LNCaP clone FGC (cell line): Measurements from ENCODE around the gene ACOT11.

Experiments
- DNase-seq: peaks from one replicate; pipeline ENCODE4 v3.0.0-alpha.2; 2011; ENCODE audit warnings: low read depth
- H3K4me3 ChIP-seq: 2 replicates; pipeline ENCODE4 v1.5.1; 2011; ENCODE audit warnings: mild to moderate bottlenecking, low read depth, low read length, control low read depth
- TF ChIP-seq, protein P1 (sequence below): IDR thresholded peaks from 2 replicates; pipeline ENCODE4 v1.5.1; 2012; ENCODE audit warnings: mild to moderate bottlenecking; ENCODE audit not compliant: control insufficient read depth, insufficient read depth; ENCODE audit errors: extremely low read depth

Gene ACOT11

DNA sequence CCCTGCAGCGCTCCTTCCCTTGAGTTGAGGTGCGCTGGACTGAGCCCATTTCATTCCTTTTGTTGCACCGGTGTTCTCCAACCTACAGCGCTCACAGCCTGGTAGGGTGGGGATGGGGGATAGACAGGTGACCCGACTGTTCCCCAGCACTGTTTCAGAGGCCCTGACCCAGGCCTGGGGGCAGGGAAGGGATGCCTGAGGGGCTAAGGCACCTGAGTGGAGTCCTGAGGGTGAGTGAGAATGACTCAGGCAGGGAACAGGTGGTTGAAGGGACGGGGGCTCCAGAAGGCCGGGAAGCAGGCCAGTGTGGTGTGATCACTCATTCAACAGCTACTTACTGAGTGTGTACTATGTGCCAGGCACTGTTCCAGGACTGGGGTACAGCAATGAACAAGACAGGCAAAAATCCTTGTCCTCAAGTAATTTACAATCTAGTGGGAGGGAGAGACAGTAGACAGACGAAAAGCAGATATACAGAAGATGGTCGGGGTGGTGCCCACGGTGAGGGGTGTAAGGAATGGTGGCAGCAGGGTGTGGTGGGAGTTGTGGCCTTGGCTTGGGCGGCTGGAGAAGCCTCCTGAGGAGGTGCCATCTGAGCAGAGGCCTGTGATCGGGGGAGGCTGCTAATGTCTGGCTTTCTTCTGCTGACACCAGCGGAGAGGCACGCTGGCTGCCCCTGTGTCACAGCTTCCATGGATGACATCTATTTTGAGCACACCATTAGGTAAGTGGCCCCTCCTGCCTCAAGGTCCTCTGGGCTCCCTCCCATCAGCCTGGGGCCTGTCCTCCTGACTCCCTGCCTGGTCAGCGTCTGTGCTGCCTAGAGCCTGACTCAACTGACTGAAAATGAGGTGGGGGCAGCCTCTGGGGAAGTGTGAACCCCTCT is 37.4 kb downstream of the ACOT11 start:
- no peak overlapping the region for H3K4me3 ChIP-seq
- TF ChIP-seq, protein P1, sequence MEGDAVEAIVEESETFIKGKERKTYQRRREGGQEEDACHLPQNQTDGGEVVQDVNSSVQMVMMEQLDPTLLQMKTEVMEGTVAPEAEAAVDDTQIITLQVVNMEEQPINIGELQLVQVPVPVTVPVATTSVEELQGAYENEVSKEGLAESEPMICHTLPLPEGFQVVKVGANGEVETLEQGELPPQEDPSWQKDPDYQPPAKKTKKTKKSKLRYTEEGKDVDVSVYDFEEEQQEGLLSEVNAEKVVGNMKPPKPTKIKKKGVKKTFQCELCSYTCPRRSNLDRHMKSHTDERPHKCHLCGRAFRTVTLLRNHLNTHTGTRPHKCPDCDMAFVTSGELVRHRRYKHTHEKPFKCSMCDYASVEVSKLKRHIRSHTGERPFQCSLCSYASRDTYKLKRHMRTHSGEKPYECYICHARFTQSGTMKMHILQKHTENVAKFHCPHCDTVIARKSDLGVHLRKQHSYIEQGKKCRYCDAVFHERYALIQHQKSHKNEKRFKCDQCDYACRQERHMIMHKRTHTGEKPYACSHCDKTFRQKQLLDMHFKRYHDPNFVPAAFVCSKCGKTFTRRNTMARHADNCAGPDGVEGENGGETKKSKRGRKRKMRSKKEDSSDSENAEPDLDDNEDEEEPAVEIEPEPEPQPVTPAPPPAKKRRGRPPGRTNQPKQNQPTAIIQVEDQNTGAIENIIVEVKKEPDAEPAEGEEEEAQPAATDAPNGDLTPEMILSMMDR, result no peak

DNA sequence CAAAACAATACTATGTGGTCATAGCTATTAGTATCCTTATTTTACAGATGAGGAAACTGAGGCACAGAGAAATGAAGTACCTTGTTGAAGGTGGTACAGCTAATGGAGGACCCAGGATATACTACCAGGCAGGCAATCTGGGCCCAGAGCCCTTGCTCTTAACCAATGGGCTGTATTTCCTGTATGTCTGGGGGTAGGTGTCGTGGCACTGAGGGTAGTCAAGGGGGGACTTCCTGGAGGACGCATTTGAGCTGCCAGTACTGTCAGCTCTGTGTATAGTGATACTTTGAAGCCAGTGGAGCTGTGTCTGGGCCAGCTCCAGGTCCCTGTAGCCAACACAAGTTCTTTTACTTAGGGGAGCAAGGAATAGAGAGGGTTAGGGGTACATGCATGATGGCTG is 40.3 kb downstream of the ACOT11 start:
- no peak for DNase-seq
- no peak overlapping the region for H3K4me3 ChIP-seq
- TF ChIP-seq, protein P1, result no peak

More for the DNA sequence above, 37.4 kb downstream of the ACOT11 start:
- no peak for DNase-seq

DNA sequence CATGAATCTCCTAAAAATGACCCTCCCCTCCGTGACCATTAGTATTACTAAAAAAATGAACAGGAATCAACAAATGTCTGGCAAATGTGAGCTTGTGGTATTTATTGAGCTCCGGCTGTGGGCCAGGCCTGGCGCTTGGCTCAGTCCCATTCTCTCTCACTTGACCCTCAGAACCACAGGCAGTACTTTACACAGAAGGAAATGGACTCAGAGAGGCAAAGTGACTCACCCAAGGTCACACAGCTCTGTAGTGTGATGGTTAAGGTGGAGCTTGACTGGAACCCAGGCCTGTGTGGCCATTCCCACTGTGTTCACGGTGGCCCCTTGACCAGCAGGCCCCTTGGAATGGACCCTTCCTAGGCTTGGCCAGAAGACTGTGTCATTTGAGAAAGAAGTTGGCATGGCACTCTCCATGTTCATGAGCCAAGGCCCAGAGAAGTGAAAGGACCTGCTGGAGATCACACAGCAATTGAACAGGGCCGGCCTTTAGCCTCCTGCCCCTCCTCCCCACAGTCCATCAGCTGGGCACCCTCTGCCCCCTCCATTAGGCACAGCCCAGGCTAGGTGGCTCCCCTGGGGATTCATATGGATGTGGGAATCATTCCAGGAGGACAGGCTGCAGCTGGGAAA is 43.2 kb downstream of the ACOT11 start:
- DNase-seq, result no peak
- TF ChIP-seq, protein P1, result no peak
- no peak overlapping the region for H3K4me3 ChIP-seq

DNA sequence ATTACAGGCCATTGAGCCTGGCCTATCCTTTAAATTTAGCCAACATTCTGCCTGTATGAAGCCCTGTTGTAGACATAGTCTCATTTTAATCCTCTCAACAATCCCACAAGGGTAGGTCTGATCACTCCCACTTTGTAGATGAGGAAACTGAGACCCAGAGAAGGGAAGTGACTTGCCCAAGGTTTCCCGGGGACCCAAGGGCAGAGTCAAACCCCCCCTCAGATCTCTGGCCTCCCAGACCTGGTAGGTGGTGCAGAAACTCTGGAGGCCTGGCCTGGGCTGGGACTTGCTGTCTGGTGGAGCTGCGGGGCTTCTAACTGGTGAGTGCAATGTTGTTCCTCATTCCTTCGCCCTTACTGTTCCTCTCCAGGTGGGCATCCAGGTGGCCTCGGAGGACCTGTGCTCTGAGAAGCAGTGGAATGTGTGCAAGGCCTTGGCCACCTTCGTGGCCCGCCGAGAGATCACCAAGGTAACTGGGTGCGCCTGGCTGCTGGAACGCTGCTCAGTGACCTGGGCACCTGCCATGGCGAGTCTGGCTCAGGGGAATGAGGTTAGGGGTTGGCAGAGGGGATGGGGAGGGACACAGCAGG is 45.6 kb downstream of the ACOT11 start:
- TF ChIP-seq, protein P1, result no peak
- no peak overlapping the region for H3K4me3 ChIP-seq
- DNase-seq, result no peak

DNA sequence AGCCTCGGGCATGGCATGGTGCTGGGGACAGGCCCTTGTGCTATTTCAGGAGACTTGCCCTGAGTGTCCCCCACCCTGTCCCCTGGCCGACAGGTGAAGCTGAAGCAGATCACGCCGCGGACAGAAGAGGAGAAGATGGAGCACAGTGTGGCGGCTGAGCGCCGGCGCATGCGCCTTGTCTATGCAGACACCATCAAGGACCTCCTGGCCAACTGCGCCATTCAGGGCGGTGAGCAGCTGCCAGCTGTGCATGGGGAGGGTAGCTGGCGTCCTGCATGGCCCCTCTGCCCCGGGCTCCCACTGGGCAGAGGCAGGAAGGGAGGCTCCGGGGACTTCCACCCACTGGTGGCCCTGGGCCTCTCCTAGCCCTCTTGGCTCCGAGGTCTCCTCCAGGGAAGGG is 46.4 kb downstream of the ACOT11 start:
- H3K4me3 ChIP-seq, result no peak overlapping the region
- TF ChIP-seq, protein P1, result no peak
- DNase-seq, result no peak

DNA sequence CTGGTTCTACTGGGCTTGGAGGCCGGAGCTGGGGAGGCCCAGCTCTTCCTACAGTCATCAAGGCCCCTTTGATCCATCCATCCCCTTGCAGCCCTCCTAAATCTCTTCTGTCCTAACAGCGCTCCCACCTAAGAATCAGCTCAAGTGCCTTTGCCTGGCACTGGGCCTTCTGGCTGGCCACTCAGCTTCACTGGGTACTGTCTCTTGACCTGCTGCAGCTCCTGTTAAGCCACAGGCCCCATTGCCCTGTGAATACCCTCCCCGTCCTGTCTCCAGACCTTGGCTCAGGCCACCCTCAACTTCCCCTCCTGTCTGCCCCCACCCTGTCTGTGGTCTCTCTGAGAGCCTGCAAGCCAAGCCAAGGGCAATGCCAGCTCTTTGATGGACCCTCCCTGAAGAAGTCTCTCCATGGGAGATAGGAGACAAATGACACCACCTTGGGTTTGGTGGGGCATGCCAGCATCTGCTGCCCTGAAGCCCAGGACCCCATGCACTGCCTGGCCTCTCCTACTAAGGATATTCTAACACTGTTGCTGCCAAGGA is 48.0 kb downstream of the ACOT11 start:
- no peak overlapping the region for H3K4me3 ChIP-seq
- no peak for DNase-seq
- TF ChIP-seq, protein P1, result no peak
